ENCODE results near the gene MT2A. TPM values are rescaled to one million over a fixed set of nuclear protein-coding genes. Genes with fewer than 3 reads are reported as not detected.
"Not testable (repeated sequence)": the region's sequence is repeated elsewhere in the genome, so short reads cannot be mapped to it uniquely, and the experiment has no call there.

MT2A gene
- total and polyA plus RNA-seq, 7 experiments from 2014 or later, result 15.0 to 435 (median 40.7) TPM

GRCh38 chr16:56620339-56620897, 12.0 kb downstream of the MT2A start:
- no peak for DNase-seq
- ATAC-seq, result no peak
- Histone ChIP-seq H3K4me3 (ENCODE audit: low read length) (no peak overlapping the region), H3K4me1 (ENCODE audit: control insufficient read depth in 2 of 2, insufficient read depth in 2 of 2, low read length in 2 of 2) (peaks cover 0 to 13% of the 10 kb centered on the region in 2 donors), H3K9me3 (ENCODE audit: control insufficient read depth in 2 of 3, low read length in 3 of 3) (no peaks in the 10 kb centered on the region), H3K27ac (ENCODE audit: low read depth, low read length) (no peak overlapping the region), H3K27me3 (ENCODE audit: control insufficient read depth in 2 of 2, insufficient read depth in 2 of 2, low read length in 2 of 2) (no peaks in the 10 kb centered on the region), H3K36me3 (ENCODE audit: control insufficient read depth in 2 of 3, insufficient read depth in 3 of 3, low read length in 3 of 3) (no peaks in the 10 kb centered on the region)
- no peaks in the 10 kb centered on the region for H3K9me3 Mint-ChIP-seq
- H3K27ac Mint-ChIP-seq, result no peak overlapping the region
- no peak overlapping the region for H3K4me3 Mint-ChIP-seq
- intact Hi-C loops (cut with micrococcal nuclease), result no loop called here
- H3K27me3 Mint-ChIP-seq, result peaks cover 0 to 24% (median 8%) of the 10 kb centered on the region in 5 donors
- ChIA-PET POLR2A (no interaction called here), CTCF (interaction anchor here (1.0 kb wide), 1 partner anchor 15 kb away, joined by 3 read pairs; no protein-coding TSS in a partner anchor)
- H3K4me1 Mint-ChIP-seq, result peaks cover 7 to 29% (median 19%) of the 10 kb centered on the region in 7 donors
- no peaks in the 10 kb centered on the region for H3K36me3 Mint-ChIP-seq

GRCh38 chr16:56621665-56622445, 13.5 kb downstream of the MT2A start:
- Mint-ChIP-seq H3K27me3 (peaks cover 0 to 25% (median 8%) of the 10 kb centered on the region in 5 donors), H3K4me1 (peaks cover 13 to 34% (median 24%) of the 10 kb centered on the region in 7 donors), H3K27ac (peak overlapping the region in 1 of 9 donors; percentile 3)
- H3K9me3 ChIP-seq (ENCODE audit: control insufficient read depth in 2 of 3, low read length in 3 of 3); H3K36me3 ChIP-seq (ENCODE audit: control insufficient read depth in 2 of 3, insufficient read depth in 3 of 3, low read length in 3 of 3); H3K9me3 Mint-ChIP-seq; H3K36me3 Mint-ChIP-seq; H3K27me3 ChIP-seq (ENCODE audit: control insufficient read depth in 2 of 2, insufficient read depth in 2 of 2, low read length in 2 of 2); DNase-seq; ATAC-seq; H3K4me3 ChIP-seq (ENCODE audit: low read length); intact Hi-C loops (cut with micrococcal nuclease); H3K4me3 Mint-ChIP-seq; CTCF ChIA-PET; H3K27ac ChIP-seq (ENCODE audit: low read depth, low read length): not testable (repeated sequence)
- H3K4me1 ChIP-seq (ENCODE audit: control insufficient read depth in 2 of 2, insufficient read depth in 2 of 2, low read length in 2 of 2), result peaks cover 0 to 21% of the 10 kb centered on the region in 2 donors
- POLR2A ChIA-PET, result interaction anchor here (1.4 kb wide), 1 partner anchor 80 kb away, joined by 3 read pairs; no protein-coding TSS in a partner anchor

- not testable (repeated sequence) for DNase-seq
Measured at GRCh38 chr16:56623184-56623583, 14.8 kb downstream of the MT2A start.

GRCh38 chr16:56623637-56624036, 15.3 kb downstream of the MT2A start:
- intact Hi-C loops (cut with micrococcal nuclease), result loop anchor here (2.0 kb wide), 1 partner anchor 19 kb away; no protein-coding TSS in a partner anchor
- Histone ChIP-seq H3K4me1 (ENCODE audit: control insufficient read depth in 2 of 2, insufficient read depth in 2 of 2, low read length in 2 of 2) (peaks cover 0 to 13% of the 10 kb centered on the region in 2 donors), H3K27ac (ENCODE audit: low read depth, low read length) (no peak overlapping the region), H3K9me3 (ENCODE audit: control insufficient read depth in 2 of 3, low read length in 3 of 3) (no peaks in the 10 kb centered on the region), H3K27me3 (ENCODE audit: control insufficient read depth in 2 of 2, insufficient read depth in 2 of 2, low read length in 2 of 2) (no peaks in the 10 kb centered on the region), H3K4me3 (ENCODE audit: low read length) (no peak overlapping the region), H3K36me3 (ENCODE audit: control insufficient read depth in 2 of 3, insufficient read depth in 3 of 3, low read length in 3 of 3) (no peaks in the 10 kb centered on the region)
- no peak overlapping the region for H3K4me3 Mint-ChIP-seq
- H3K36me3 Mint-ChIP-seq, result peaks cover 0 to 2% (median 0%) of the 10 kb centered on the region in 5 donors
- H3K9me3 Mint-ChIP-seq, result no peaks in the 10 kb centered on the region
- H3K27ac Mint-ChIP-seq, result no peak overlapping the region
- no peak for DNase-seq
- peaks cover 0 to 17% (median 5%) of the 10 kb centered on the region in 5 donors for H3K27me3 Mint-ChIP-seq
- ChIA-PET POLR2A (interaction anchor here (0.7 to 1.6 kb wide), 6 partner anchors 9 to 532 kb away, joined by 3 to 5 read pairs (median 4); partner anchors contain the start of genes MT1M and MT2A), CTCF (interaction anchor here (1.0 to 1.5 kb wide), 2 partner anchors 15 to 20 kb away, joined by 3 to 5 read pairs; partner anchors contain the start of gene MT2A)
- no peak for ATAC-seq
- H3K4me1 Mint-ChIP-seq, result peaks cover 11 to 25% (median 15%) of the 10 kb centered on the region in 7 donors

More at GRCh38 chr16:56623184-56623583, 14.8 kb downstream of the MT2A start:
- H3K36me3 ChIP-seq (ENCODE audit: control insufficient read depth in 2 of 3, insufficient read depth in 3 of 3, low read length in 3 of 3); H3K36me3 Mint-ChIP-seq; H3K27ac Mint-ChIP-seq; H3K9me3 Mint-ChIP-seq; H3K9me3 ChIP-seq (ENCODE audit: control insufficient read depth in 2 of 3, low read length in 3 of 3); H3K27me3 ChIP-seq (ENCODE audit: control insufficient read depth in 2 of 2, insufficient read depth in 2 of 2, low read length in 2 of 2); H3K27ac ChIP-seq (ENCODE audit: low read depth, low read length); intact Hi-C loops (cut with micrococcal nuclease); H3K4me3 Mint-ChIP-seq; H3K4me3 ChIP-seq (ENCODE audit: low read length); ATAC-seq: not testable (repeated sequence)
- peaks cover 0 to 13% of the 10 kb centered on the region in 2 donors for H3K4me1 ChIP-seq (ENCODE audit: control insufficient read depth in 2 of 2, insufficient read depth in 2 of 2, low read length in 2 of 2)
- CTCF ChIA-PET, result interaction anchor here (1.0 to 1.5 kb wide), 2 partner anchors 14 to 20 kb away, joined by 3 to 5 read pairs; partner anchors contain the start of gene MT2A
- Mint-ChIP-seq H3K27me3 (peaks cover 0 to 21% (median 4%) of the 10 kb centered on the region in 5 donors), H3K4me1 (peaks cover 11 to 27% (median 15%) of the 10 kb centered on the region in 7 donors)
- POLR2A ChIA-PET, result interaction anchor here (0.7 to 1.6 kb wide), 4 partner anchors 9 to 79 kb away, joined by 3 to 5 read pairs (median 4); partner anchors contain the start of genes MT1M and MT2A

- no peaks in the 10 kb centered on the region for H3K36me3 ChIP-seq (ENCODE audit: control insufficient read depth in 2 of 3, insufficient read depth in 3 of 3, low read length in 3 of 3)
- no peaks in the 10 kb centered on the region for H3K27me3 ChIP-seq (ENCODE audit: control insufficient read depth in 2 of 2, insufficient read depth in 2 of 2, low read length in 2 of 2)
- Mint-ChIP-seq H3K9me3 (no peaks in the 10 kb centered on the region), H3K4me3 (peak within 1 kb of the TSS; percentile 76 to 98 (median 90)), H3K27me3 (peaks cover 6 to 13% (median 12%) of the 10 kb centered on the region in 5 donors), H3K36me3 (peaks cover 0 to 2% (median 0%) of the 10 kb centered on the region in 5 donors), H3K27ac (peak within 1 kb of the TSS; percentile 61 to 95 (median 82)), H3K4me1 (peaks cover 11 to 27% (median 15%) of the 10 kb centered on the region in 7 donors)
- peak within 1 kb of the TSS; percentile 54 for H3K4me3 ChIP-seq (ENCODE audit: low read length)
- intact Hi-C loops (cut with micrococcal nuclease), result loop anchor here (1.0 to 5.0 kb wide), 5 partner anchors 8 to 57 kb away; partner anchors contain the start of genes MT2A (in 2 of the 2) and MT1X (in 1 of the 2)
- ATAC-seq (peak; percentile 89), DNase-seq (peak in 7 of 9 donors; percentile 19 to 76 (median 41))
- ChIA-PET POLR2A (interaction anchor here (1.0 to 1.4 kb wide), 2 partner anchors 8 to 15 kb away, joined by 3 read pairs; no protein-coding TSS in a partner anchor), CTCF (no interaction called here)
- peak within 1 kb of the TSS; percentile 15 for H3K27ac ChIP-seq (ENCODE audit: low read depth, low read length)
- peaks cover 0 to 13% of the 10 kb centered on the region in 2 donors for H3K4me1 ChIP-seq (ENCODE audit: control insufficient read depth in 2 of 2, insufficient read depth in 2 of 2, low read length in 2 of 2)
- no peaks in the 10 kb centered on the region for H3K9me3 ChIP-seq (ENCODE audit: control insufficient read depth in 2 of 3, low read length in 3 of 3)
Measured at GRCh38 chr16:56625140-56625942, 17.0 kb downstream of the MT2A start, which contains the start of gene MT1E. TSS of gene MT1E (plus strand) at chr16:56625781. CDS start at chr16:56625852, 71 bp downstream.

Measured in naive thymus-derived CD4-positive, alpha-beta T cell (primary cell).